Neutrophil (primary cell): ENCODE data around the gene OBSCN.

Experiments
- H3K27ac ChIP-seq: fragments of 200-600 bp; sonication (generic); 2 replicates; pipeline ENCODE4 v1.5.1; 2016; ENCODE audit warnings: mild to moderate bottlenecking, moderate library complexity
- H3K27me3 ChIP-seq: fragments of 200-600 bp; sonication (generic); 2 replicates; pipeline ENCODE4 v1.6.0; 2016; ENCODE audit warnings: mild to moderate bottlenecking
- H3K36me3 ChIP-seq: fragments of 200-600 bp; sonication (generic); 2 replicates; pipeline ENCODE4 v1.5.1; 2017
- H3K4me1 ChIP-seq, 2 experiments: fragments of 200-600 bp in 1 of 2; sonication (generic) in 1 of 2; 1 replicate in 1 of 2; 2 replicates in 1 of 2; pipeline versions ENCODE4 v1.5.1 to v1.6.1; 2013 to 2016; ENCODE audit warnings: low read depth in 1 of 2, low read length in 1 of 2, mild to moderate bottlenecking in 1 of 2, moderate library complexity in 1 of 2; ENCODE audit not compliant: control insufficient read depth in 1 of 2, insufficient read depth in 1 of 2
- H3K4me3 ChIP-seq, 2 experiments: fragments of 200-600 bp in 1 of 2; sonication (generic) in 1 of 2; 1 replicate in 1 of 2; 2 replicates in 1 of 2; pipeline ENCODE4 v1.5.1; 2013 to 2016; ENCODE audit warnings: low read depth in 1 of 2, low read length in 1 of 2, mild to moderate bottlenecking in 1 of 2, moderate library complexity in 1 of 2
- H3K9me3 ChIP-seq: fragments of 200-600 bp; sonication (generic); 2 replicates; pipeline ENCODE4 v1.5.1; 2016
- CTCF ChIP-seq: fragments of 200-600 bp; sonication (generic); IDR thresholded peaks from 2 replicates; pipeline ENCODE4 v1.5.1; 2016; ENCODE audit warnings: antibody characterized with exemption

Gene OBSCN

DNA sequence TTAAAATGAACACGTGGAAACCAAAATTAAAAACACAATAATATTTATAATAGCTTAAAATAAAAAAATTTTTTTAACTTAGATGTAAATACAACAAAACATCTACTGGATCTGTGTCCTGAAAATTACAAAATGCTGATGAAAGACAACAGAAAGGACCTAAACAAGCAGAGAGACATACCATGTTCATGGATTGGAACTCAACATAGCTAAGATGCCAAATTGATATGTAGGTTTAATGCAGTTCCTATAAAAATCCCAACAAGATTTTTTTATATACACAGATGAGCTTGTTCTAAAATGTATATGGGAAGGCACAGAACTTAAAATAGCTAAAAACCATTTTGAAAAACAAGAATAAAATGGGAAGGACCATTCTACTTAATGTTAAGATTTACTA, 117.4 kb downstream of the OBSCN start:
- Histone ChIP-seq H3K36me3 (no peaks in the 10 kb centered on the region), H3K27me3 (no peaks in the 10 kb centered on the region), H3K4me3 (no peak overlapping the region), H3K27ac (no peak overlapping the region), H3K4me1 (no peaks in the 10 kb centered on the region), H3K9me3 (no peaks in the 10 kb centered on the region)
- TF ChIP-seq CTCF, result no peak

GRCh38 chr1:228329887-228330286, 122.0 kb downstream of the OBSCN start:
- H3K36me3 ChIP-seq, result no peaks in the 10 kb centered on the region
- no peaks in the 10 kb centered on the region for H3K27me3 ChIP-seq
- no peaks in the 10 kb centered on the region for H3K9me3 ChIP-seq
- H3K27ac ChIP-seq, result no peak overlapping the region
- H3K4me3 ChIP-seq, result no peak overlapping the region
- no peak for TF ChIP-seq CTCF
- no peaks in the 10 kb centered on the region for H3K4me1 ChIP-seq

- Histone ChIP-seq H3K36me3 (no peaks in the 10 kb centered on the region), H3K27me3 (no peaks in the 10 kb centered on the region), H3K9me3 (no peaks in the 10 kb centered on the region), H3K27ac (no peak overlapping the region), H3K4me3 (no peak overlapping the region), H3K4me1 (no peaks in the 10 kb centered on the region)
- TF ChIP-seq CTCF, result no peak
Observed at GRCh38 chr1:228332797-228333738, 125.2 kb downstream of the OBSCN start.

DNA sequence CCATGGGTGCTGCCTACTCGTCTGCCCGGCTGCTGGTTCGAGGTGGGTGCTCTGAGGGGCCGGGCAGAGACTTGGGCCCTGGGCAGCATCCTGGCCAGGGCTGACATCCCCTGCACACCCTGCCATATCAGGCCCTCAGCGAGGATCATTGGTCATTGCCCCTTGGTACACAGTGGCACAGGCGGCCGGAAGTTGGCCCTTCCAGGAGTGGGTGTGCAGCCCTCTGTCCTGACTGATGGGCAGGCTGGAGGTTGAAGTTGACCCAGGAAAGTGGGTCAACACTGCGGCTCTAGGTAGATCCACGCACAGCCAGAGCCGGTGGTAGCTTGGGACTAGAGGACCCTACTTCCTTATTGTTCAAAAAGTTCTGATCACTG, 125.9 kb downstream of the OBSCN start:
- H3K36me3 ChIP-seq, result no peaks in the 10 kb centered on the region
- H3K27ac ChIP-seq, result no peak overlapping the region
- TF ChIP-seq CTCF, result no peak
- no peaks in the 10 kb centered on the region for H3K9me3 ChIP-seq
- H3K4me3 ChIP-seq, result no peak overlapping the region
- no peaks in the 10 kb centered on the region for H3K27me3 ChIP-seq
- no peaks in the 10 kb centered on the region for H3K4me1 ChIP-seq

DNA sequence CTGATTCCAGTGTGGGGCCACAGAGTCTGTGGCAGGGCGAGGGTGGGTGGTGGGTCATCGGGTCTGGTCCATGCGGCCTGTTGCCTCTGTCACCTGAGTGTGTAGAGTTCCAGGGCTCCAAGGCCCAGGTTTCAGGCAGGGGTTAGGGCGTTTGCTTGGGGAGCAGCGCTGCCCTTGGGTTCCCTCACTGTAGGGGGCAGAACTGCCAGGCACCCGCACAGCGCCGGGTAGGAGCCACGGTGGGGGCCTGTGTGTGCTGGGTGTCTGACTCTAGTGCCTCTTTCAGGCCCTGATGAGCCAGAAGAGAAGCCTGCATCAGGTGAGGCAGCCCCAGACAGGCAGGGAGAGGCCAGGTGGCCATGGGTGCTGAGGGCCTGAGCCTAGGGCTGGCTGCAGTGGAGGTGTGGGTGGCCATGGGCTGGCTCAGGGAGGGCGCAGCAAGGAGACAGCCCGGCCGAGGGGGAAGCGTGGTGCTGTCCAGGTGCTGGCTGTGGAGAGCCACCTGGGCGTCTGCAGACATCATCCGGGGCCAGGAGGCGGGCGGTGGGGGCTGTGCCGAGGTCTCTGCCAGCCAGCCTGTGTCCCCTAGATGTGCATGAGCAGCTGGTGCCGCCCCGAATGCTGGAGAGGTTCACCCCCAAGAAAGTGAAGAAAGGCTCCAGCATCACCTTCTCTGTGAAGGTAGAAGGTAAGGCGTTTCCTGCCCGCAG, 126.5 kb downstream of the OBSCN start:
- no peaks in the 10 kb centered on the region for H3K27me3 ChIP-seq
- no peak overlapping the region for H3K4me3 ChIP-seq
- no peak overlapping the region for H3K27ac ChIP-seq
- no peaks in the 10 kb centered on the region for H3K9me3 ChIP-seq
- no peaks in the 10 kb centered on the region for H3K36me3 ChIP-seq
- no peaks in the 10 kb centered on the region for H3K4me1 ChIP-seq
- TF ChIP-seq CTCF, result no peak
